DMS153 (cell line): ENCODE results near the gene MYCT1.
"Not testable (repeated sequence)": the region's sequence is repeated elsewhere in the genome, so short reads cannot be mapped to it uniquely, and the experiment has no call there.

Experiments
- DNase-seq: peaks from one replicate; lab custom pipeline; 2025; lab: John Stamatoyannopoulos, UW

MYCT1 gene, protein sequence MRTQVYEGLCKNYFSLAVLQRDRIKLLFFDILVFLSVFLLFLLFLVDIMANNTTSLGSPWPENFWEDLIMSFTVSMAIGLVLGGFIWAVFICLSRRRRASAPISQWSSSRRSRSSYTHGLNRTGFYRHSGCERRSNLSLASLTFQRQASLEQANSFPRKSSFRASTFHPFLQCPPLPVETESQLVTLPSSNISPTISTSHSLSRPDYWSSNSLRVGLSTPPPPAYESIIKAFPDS

DNA sequence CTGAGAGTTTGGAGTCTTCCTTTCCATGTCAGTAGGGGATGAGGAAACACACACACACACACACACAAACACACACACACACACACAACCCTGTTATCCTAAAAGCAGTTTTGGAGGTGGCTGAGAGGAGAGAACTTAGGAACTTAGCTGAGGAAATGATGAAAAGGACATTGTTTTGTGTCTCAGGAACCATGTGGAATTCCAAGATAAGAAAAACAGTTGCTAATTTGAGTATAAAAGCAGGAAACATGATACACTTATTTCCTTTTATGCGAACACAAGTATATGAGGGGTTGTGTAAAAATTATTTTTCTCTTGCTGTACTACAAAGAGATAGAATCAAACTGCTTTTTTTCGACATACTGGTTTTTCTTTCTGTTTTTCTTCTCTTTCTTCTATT lies at the start of gene MYCT1:
Gene MYCT1 (plus strand): TSS at position 264 of the 400 bp plus-strand sequence. CDS start 6 bp downstream, at position 270.
- no peak for DNase-seq

DNA sequence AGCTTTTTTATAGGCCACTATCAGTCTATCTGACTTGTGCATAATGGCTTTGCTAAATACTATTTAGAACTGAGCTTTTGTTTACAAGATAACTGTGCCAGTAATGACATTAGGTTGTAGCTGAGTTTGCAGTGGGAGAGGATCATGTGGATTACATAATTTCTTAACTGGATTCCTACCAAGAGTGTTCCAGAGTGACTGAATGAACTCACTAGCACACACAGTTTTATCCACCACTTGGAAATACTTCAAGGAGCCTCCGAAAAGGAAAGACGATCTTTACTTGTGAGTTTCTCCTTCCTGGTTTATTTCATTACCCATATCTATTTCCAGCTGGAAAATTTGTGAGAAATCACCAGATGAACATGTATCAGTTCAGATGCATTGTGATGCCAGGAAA lies 49.6 kb upstream of the MYCT1 start:
- DNase-seq, result no peak

DNA sequence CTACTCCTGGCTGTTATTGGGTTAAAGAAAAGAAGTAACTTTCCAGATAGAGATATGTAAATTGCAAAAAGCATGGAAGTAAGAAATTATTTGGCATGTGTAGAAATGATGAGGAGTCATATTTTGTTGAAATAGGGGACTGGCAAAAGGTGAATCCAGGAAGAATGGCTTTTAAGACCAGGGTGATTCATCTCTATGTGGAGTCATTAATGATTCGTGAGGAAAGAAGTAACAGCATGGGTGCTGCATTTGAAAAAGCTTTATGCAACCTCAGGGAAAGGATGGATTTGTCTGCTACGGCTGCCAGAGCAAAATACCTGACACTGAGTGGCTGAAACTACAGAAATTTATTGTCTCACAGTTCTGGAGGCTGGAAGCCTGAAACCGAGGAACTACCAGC lies 45.7 kb upstream of the MYCT1 start:
- no peak for DNase-seq

DNA sequence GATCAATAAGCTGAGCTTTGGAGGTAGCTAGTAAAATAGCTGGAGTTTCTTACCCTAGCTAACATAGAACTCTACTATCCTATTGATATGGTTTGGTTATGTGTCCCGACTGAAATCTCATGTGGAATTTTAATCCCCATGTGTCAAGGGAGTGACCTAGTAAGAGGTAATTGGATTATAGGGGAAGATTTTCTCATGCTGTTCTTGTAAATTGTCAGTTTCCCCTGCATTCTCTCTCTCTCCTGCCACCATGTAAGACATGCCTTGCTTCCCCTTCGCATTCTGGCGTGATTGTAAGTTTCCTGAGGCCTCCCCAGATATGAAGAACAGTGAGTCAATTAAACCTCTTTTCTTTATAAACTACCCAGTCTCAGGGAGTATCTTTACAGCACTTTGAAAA lies 35.9 kb upstream of the MYCT1 start:
- DNase-seq, result no peak

DNA sequence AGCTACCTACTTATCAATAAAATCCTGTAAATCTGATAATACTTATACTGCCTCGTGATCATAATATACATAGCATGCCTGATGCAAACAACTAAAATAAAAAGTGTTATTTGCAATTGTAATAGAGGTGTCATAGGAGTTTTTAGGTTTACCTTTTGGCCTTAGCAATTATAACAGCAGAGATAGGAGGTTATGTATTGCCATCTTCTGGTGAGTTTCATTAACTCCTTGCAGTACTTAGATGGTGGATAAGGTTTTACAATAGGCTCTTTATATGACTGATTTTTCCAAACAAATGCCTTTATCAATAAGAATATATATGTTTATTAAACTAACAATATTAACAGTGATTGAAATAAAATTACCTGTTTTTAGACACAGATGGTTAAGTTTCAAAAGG lies 27.8 kb upstream of the MYCT1 start:
- DNase-seq, result no peak

- DNase-seq, result no peak
These were observed 26.5 kb upstream of the MYCT1 start for GRCh38 chr6:152671171-152671570.

DNA sequence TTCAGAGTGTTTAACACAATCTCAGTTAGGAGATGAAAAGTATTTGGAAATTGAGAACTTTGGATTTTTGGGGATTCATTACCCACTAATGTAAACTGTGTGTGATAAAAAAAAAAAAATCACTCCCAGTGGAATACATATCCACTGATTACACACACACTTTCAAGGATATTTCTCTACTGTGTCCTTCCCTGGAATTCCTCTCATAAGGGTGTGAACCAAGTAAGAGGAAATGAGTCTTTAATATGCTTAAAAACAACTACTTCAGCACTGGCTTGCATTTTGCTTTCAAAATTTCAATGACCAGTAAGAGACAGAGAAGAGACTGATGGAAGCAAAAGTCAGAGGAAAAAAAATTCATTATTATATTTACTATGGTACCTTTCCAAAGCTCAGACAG lies 24.5 kb upstream of the MYCT1 start:
- no peak for DNase-seq

DNA sequence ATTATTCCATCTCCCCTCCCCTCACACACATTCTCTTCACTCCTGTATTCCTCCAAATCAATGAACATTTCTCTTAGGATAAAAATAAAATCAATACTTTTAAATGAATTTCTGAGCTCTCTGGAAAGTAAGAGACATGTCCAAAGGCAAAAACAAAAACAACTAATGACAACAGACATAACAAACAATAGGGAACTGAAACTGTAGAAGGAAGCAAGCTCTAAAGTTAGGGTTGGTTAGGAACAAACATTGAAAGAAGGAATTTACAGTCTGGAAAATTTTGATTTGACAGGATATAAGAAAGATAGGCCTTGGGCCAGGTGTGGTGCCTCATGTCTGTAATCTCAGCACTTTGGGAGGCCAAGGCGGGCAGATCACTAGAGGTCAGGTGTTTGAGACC lies 17.5 kb upstream of the MYCT1 start:
- DNase-seq, result no peak

DNA sequence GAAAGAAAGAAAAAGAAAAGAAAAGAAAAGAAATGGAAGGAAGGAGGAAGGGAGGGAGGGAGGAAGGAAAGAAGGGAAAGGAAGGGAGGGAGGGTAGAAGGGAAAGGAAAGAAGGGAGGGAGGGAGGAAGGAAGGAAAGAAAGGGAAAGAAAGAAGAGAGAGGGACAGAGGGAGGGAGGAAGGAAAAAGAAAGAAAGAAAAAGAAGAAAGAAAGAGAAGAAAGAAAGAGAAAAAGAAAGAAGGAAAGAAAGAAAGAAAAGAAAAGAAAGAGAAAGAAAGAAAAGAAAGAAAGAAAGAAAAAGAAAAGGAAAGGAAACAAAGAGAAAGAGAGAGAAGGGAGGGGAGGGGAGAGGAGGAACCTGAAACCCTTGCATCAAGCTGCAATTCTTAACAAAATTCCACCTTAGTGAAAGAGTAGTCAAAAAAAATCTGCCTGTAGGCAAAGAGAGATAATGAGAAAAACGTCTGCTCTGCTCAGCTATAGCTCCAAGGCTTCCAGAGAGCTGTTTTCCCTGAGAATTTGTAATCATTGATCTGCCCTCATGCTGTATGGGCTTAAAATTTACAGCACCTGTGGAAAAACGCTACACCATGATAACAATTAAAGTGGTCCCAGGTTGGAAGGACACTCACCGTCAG lies 16.7 kb upstream of the MYCT1 start:
- DNase-seq, result no peak

- no peak for DNase-seq
These were observed 15.6 kb upstream of the MYCT1 start for GRCh38 chr6:152682141-152682540.

DNA sequence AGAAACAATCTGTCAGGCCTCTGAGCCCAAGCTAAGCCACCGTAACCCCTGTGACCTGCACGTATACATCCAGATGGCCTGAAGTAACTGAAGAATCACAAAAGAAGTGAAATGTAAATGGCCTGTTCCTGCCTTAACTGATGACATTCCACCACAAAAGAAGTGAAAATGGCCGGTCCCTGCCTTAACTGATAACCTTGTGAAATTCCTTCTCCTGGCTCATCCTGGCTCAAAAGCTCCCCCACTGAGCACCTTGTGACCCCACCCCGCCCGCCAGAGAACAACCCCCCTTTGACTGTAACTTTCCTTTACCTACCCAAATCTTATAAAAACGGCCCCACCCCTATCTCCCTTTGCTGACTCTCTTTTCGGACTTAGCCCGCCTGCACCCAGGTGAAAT lies 14.8 kb upstream of the MYCT1 start:
- DNase-seq, result not testable (repeated sequence)

- DNase-seq, result no peak
These were observed 11.9 kb upstream of the MYCT1 start for GRCh38 chr6:152685819-152686218.

- DNase-seq, result no peak
These were observed 2.2 kb upstream of the MYCT1 start for GRCh38 chr6:152695372-152696045.

DNA sequence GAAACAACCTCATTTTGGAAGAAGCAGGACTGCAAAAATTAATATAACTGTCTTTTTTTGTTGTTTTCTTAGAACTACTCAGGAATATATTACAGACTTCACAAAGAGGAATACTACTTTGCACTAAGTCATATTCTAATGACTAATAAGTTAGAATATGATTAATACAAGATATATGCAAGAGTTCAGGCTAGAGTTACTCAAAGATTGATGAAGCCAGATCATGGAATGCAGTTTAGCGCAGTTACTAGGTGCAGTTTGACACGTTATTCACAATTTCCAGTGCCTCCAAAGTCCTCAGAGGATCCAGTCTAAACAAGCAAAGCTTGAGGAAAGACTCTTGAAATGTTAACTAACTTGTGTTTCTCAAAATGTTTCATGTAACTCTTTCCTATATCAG lies 1.2 kb upstream of the MYCT1 start:
- DNase-seq, result no peak

GRCh38 chr6:152698692-152699091 lies 995 bp downstream of the MYCT1 start:
- no peak for DNase-seq

- DNase-seq, result no peak
These were observed 2.7 kb downstream of the MYCT1 start for GRCh38 chr6:152700427-152700826.

- no peak for DNase-seq
These were observed 3.6 kb downstream of the MYCT1 start for GRCh38 chr6:152701081-152701862.

GRCh38 chr6:152701863-152702401 lies 4.2 kb downstream of the MYCT1 start:
- DNase-seq, result no peak

GRCh38 chr6:152703750-152704149 lies 6.1 kb downstream of the MYCT1 start:
- not testable (repeated sequence) for DNase-seq

GRCh38 chr6:152705327-152705726 lies 7.6 kb downstream of the MYCT1 start:
- no peak for DNase-seq

DNA sequence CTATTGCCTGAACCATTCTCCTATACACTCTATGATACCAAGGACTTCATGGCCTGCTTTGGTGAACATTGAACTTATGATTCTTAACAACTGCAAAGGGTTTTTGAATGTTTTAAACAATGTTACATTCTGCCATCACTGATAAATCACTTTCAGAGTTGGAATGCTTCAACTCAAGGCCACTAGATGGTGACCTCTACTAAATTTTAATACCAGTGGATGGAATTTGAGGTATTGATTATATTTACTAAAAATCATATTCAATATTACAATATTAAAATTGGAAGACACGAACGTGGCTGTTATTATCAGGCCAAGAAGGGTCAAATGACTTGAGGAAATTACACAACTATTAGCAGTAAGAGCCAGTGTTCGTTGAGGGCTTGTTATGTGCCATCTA lies 18.6 kb downstream of the MYCT1 start:
- no peak for DNase-seq

- DNase-seq, result no peak
These were observed 23.3 kb downstream of the MYCT1 start for GRCh38 chr6:152720974-152721373.
